SU-DHL-6 (cell line): ENCODE data around the gene KNTC1.

ENCODE experiments used
- EZH2phosphoT487 ChIP-seq: fragments of 200-600 bp; sonication (generic), shearing (Covaris generic); conservative IDR thresholded peaks from 2 replicates; pipeline ENCODE4 v1.6.1; 2018; ENCODE audit warnings: mild to moderate bottlenecking, antibody characterized with exemption, low read length, moderate library complexity, mixed read lengths
- TF ChIP-seq, protein P1 (sequence below): fragments of 200-600 bp; sonication (generic); IDR thresholded peaks from one replicate; pipeline ENCODE4 v1.5.1; 2017; ENCODE audit warnings: antibody characterized with exemption, mild to moderate bottlenecking, low read length, moderate library complexity; ENCODE audit not compliant: insufficient read depth, poor library complexity, severe bottlenecking

DNA sequence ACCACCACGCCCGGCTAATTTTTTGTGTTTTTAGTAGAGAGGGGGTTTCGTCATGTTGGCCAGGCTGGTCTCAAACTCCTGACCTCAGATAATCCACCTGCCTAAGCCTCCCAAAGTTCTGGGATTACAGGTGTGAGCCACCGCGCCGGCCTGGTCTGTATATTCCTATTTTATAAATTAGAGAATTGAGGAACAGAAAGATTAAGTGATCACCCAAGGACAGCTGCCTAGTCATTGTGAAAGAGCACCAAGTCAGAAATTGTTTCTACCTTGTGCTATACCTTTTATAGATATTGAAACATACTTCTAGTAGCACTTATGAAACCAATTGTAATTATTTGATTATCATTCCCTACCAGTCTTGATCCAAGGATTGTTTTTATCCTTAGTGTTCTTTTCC lies 1.9 kb downstream of the KNTC1 start:
- TF ChIP-seq, protein P1, sequence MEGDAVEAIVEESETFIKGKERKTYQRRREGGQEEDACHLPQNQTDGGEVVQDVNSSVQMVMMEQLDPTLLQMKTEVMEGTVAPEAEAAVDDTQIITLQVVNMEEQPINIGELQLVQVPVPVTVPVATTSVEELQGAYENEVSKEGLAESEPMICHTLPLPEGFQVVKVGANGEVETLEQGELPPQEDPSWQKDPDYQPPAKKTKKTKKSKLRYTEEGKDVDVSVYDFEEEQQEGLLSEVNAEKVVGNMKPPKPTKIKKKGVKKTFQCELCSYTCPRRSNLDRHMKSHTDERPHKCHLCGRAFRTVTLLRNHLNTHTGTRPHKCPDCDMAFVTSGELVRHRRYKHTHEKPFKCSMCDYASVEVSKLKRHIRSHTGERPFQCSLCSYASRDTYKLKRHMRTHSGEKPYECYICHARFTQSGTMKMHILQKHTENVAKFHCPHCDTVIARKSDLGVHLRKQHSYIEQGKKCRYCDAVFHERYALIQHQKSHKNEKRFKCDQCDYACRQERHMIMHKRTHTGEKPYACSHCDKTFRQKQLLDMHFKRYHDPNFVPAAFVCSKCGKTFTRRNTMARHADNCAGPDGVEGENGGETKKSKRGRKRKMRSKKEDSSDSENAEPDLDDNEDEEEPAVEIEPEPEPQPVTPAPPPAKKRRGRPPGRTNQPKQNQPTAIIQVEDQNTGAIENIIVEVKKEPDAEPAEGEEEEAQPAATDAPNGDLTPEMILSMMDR: no peak
- TF ChIP-seq EZH2phosphoT487: no peak
